Activated CD4-positive, alpha-beta memory T cell treated with anti-CD3 and anti-CD28 coated beads for 36 hours (primary cell): ENCODE data around the gene SLITRK1. TPM values are rescaled to one million over a fixed set of nuclear protein-coding genes. Genes with fewer than 3 reads are reported as not detected.
A peak's percentile ranks its signal among the peaks of the same experiment; 100 is the strongest.

Experiments
- CTCF ChIA-PET: fragments of 350-600 bp; sonication (Branson Sonifier 250); formaldehyde crosslinking; loops from one replicate; lab custom pipeline; 2021; ENCODE audit warnings: antibody characterized with exemption, inconsistent platforms; lab: Charles Lee
- POLR2A ChIA-PET: fragments of 350-600 bp; sonication (Branson Sonifier 250); formaldehyde crosslinking; loops from one replicate; lab custom pipeline; 2021; ENCODE audit warnings: antibody characterized with exemption; lab: Charles Lee
- DNase-seq: peaks from one replicate; pipeline ENCODE4 v3.0.0-alpha.2; 2020
- H3K27ac Mint-ChIP-seq: one replicate; pipeline ENCODE4 v1.8.0; 2021; ENCODE audit warnings: mixed read lengths
- H3K27me3 Mint-ChIP-seq: one replicate; pipeline ENCODE4 v1.8.0; 2021; ENCODE audit warnings: mixed read lengths
- H3K36me3 Mint-ChIP-seq: one replicate; pipeline ENCODE4 v1.8.0; 2021; ENCODE audit warnings: mixed read lengths
- H3K4me1 Mint-ChIP-seq: one replicate; pipeline ENCODE4 v1.8.0; 2021; ENCODE audit warnings: low read depth, mixed read lengths
- H3K4me3 Mint-ChIP-seq: one replicate; pipeline ENCODE4 v1.8.0; 2021; ENCODE audit warnings: mild to moderate bottlenecking, mixed read lengths
- H3K9me3 Mint-ChIP-seq: one replicate; pipeline ENCODE4 v1.8.0; 2021; ENCODE audit warnings: mixed read lengths
- intact Hi-C: fragments of 100-400 bp; cut with micrococcal nuclease; formaldehyde crosslinking; loops from one replicate; pipeline ENCODE4 v1.15.1; 2023
- total RNA-seq, 2 experiments: library from RNA; stranded (reverse); gene quantifications; one replicate each; pipeline ENCODE4 v1.2.3, GENCODE V29; 2021

SLITRK1 gene
- total RNA-seq, 2 experiments from 2014 or later = not detected

DNA sequence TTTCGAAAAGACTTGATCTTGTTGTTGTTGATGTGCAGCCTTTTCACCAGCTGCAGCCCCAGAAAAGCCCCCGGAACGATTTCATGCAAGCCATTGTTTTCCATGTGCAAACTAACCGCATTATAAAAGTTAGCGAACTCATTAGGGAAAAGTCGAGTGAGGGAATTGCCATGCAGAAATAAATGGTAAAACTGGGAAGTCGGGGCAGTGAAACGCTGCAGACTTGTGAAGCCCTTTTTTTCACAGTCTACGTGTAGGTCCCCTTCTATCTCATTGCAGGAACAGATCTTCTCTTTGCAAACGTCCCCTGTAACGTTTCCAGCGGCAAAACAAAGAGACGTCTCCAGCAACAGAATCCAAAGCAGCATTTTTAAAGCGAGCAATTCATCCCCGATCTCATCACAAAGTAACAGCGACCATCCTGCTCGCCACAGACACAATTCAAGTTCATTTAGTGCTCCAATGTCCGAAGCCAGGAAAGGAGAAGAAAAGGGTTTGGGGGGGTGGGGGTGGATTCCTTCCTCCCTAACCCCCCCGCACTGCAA is 1.1 kb downstream of the SLITRK1 start:
- Mint-ChIP-seq H3K4me1 (peaks cover 18% of the 10 kb centered on the region), H3K27ac (no peak overlapping the region), H3K4me3 (no peak overlapping the region), H3K27me3 (peaks cover 57% of the 10 kb centered on the region), H3K9me3 (no peaks in the 10 kb centered on the region), H3K36me3 (no peaks in the 10 kb centered on the region)
- ChIA-PET POLR2A (no interaction called here), CTCF (no interaction called here)
- DNase-seq = no peak
- intact Hi-C loops = no loop called here

DNA sequence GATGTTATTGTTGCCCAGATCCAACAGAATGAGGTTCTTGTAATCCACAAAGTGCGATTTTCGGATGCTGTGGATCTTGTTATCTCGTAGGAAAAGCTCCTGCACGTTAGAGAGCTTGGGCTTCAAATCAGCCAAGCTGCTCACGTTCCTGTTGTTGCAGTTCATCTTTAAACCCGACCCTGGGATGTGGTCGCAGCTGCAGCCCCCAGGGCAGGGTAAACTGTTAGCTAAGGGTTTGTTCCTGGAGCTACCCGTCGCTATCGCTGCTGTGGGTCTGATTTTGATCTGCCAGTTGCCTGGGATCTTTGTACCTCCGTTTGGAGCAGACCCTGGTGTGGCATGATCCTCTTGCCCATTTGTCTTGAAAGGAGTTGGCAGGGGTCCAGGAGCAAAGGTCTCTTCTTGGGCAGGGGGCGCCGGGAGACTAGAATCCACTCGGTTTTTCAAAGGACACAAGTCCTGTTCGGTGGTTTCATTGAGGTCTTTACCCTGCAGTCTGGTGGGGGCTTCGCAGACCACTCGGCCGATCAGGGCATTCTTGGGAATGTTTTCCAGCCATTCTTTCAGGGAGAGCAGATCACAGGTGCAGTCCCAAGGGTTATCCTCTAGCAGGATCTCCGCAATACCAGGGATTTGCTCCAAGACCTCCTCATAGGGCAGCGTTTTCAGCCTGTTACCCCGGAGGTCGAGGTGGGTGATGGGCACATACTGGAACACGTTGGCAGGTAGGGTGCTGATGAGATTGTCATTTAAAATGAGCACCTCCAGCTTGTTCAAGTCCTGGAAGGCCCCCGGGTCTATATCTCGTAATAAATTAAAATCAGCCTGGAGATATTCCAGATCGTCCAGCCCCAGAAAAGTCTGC is 1.8 kb downstream of the SLITRK1 start:
- intact Hi-C loops = no loop called here
- no peak overlapping the region for H3K4me3 Mint-ChIP-seq
- H3K9me3 Mint-ChIP-seq = no peaks in the 10 kb centered on the region
- ChIA-PET CTCF (no interaction called here), POLR2A (no interaction called here)
- peaks cover 18% of the 10 kb centered on the region for H3K4me1 Mint-ChIP-seq
- no peak overlapping the region for H3K27ac Mint-ChIP-seq
- DNase-seq = no peak
- H3K27me3 Mint-ChIP-seq = peaks cover 57% of the 10 kb centered on the region
- no peaks in the 10 kb centered on the region for H3K36me3 Mint-ChIP-seq

GRCh38 chr13:83879431-83880171 is 2.7 kb downstream of the SLITRK1 start:
- peak; percentile 20 for DNase-seq
- Mint-ChIP-seq H3K4me1 (peaks cover 18% of the 10 kb centered on the region), H3K27ac (no peak overlapping the region), H3K9me3 (no peaks in the 10 kb centered on the region), H3K27me3 (peaks cover 54% of the 10 kb centered on the region), H3K36me3 (no peaks in the 10 kb centered on the region), H3K4me3 (no peak overlapping the region)
- CTCF ChIA-PET = no interaction called here
- intact Hi-C loops = no loop called here
- POLR2A ChIA-PET = no interaction called here

GRCh38 chr13:83878691-83879430 is 3.4 kb downstream of the SLITRK1 start:
- intact Hi-C loops = no loop called here
- no peaks in the 10 kb centered on the region for H3K36me3 Mint-ChIP-seq
- ChIA-PET POLR2A (no interaction called here), CTCF (no interaction called here)
- no peak overlapping the region for H3K27ac Mint-ChIP-seq
- DNase-seq = no peak
- H3K27me3 Mint-ChIP-seq = peaks cover 52% of the 10 kb centered on the region
- no peak overlapping the region for H3K4me3 Mint-ChIP-seq
- peaks cover 18% of the 10 kb centered on the region for H3K4me1 Mint-ChIP-seq
- no peaks in the 10 kb centered on the region for H3K9me3 Mint-ChIP-seq

GRCh38 chr13:83877651-83878355 is 4.5 kb downstream of the SLITRK1 start:
- Mint-ChIP-seq H3K36me3 (no peaks in the 10 kb centered on the region), H3K4me1 (peaks cover 18% of the 10 kb centered on the region), H3K27me3 (peaks cover 46% of the 10 kb centered on the region), H3K27ac (no peak overlapping the region), H3K4me3 (no peak overlapping the region), H3K9me3 (no peaks in the 10 kb centered on the region)
- CTCF ChIA-PET = no interaction called here
- intact Hi-C loops = no loop called here
- POLR2A ChIA-PET = no interaction called here
- no peak for DNase-seq

DNA sequence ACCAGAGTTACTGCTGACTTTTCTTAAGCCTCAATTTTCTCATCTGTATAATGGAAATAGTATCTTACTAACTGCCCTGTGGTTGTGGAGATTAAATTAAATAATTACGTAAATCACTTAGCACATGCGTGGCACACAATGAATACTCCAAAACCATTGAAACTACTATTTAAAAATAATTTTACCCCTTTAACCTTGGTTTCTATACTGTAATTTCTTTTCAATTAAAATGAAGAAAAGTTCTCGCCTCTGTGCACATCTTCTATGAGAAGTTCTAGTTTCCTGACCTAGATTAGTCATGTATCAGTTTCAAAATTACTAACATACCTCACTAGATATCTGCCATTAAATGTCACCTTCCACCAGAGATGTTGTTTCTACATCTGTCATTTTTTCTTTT is 5.7 kb downstream of the SLITRK1 start:
- H3K27me3 Mint-ChIP-seq = peaks cover 36% of the 10 kb centered on the region
- no peak for DNase-seq
- H3K4me1 Mint-ChIP-seq = peaks cover 14% of the 10 kb centered on the region
- H3K36me3 Mint-ChIP-seq = no peaks in the 10 kb centered on the region
- H3K27ac Mint-ChIP-seq = no peak overlapping the region
- POLR2A ChIA-PET = no interaction called here
- intact Hi-C loops = no loop called here
- CTCF ChIA-PET = no interaction called here
- no peaks in the 10 kb centered on the region for H3K9me3 Mint-ChIP-seq
- H3K4me3 Mint-ChIP-seq = no peak overlapping the region

- Mint-ChIP-seq H3K4me3 (no peak overlapping the region), H3K27me3 (no peaks in the 10 kb centered on the region), H3K9me3 (no peaks in the 10 kb centered on the region), H3K36me3 (no peaks in the 10 kb centered on the region), H3K4me1 (no peaks in the 10 kb centered on the region), H3K27ac (no peak overlapping the region)
- DNase-seq = no peak
- ChIA-PET POLR2A (no interaction called here), CTCF (no interaction called here)
- intact Hi-C loops = no loop called here
Measured at GRCh38 chr13:83867708-83868107, 14.6 kb downstream of the SLITRK1 start.

DNA sequence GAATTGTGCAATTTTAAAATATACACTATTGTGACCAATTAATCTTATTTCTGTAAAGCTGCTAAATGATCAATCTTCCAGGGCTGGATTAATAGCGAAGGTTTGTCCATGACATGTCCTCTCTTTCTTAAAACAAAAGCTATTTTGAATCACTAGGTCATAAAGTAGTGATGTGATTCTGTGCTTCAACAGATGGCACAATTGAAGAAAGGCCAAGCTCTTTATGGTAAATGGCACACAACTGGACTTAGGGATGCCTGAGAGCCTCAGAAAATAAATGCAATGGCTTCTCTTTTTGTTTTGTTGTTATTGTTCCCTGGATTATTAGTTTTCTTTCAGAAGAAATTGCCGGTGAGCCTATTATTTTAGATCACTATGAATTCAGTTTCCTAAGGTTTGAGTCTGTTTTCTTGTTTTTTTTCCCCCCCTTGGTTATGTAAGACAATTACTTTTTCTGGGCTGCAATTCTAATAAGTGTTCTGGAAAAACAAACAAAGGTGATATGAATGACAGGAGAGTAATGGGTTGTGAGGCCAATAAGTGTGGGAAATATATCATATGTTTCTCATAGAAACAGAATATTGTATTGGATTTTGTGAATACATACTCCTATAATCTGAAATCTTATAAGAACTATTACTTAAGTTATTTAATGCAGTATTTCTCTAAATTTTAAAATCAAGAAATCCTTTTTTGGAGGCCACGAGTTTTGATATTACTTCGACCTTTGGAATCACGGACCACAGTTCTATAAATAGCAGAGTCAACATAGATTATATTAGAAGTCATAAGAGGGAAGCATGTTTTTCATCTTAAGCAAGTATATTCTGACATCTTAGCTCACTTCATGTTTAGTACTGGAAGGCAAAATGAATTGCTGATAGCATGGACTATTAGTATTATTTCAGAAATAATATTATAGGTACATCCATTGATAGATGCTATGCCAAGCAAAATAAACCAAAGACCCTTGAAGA is 16.8 kb downstream of the SLITRK1 start:
- no peaks in the 10 kb centered on the region for H3K27me3 Mint-ChIP-seq
- ChIA-PET CTCF (no interaction called here), POLR2A (interaction anchor here (0.6 kb wide), 1 partner anchor 570 kb away, joined by 4 read pairs; no protein-coding TSS in a partner anchor)
- H3K4me1 Mint-ChIP-seq = no peaks in the 10 kb centered on the region
- H3K4me3 Mint-ChIP-seq = no peak overlapping the region
- intact Hi-C loops = no loop called here
- no peaks in the 10 kb centered on the region for H3K9me3 Mint-ChIP-seq
- no peak for DNase-seq
- no peak overlapping the region for H3K27ac Mint-ChIP-seq
- H3K36me3 Mint-ChIP-seq = no peaks in the 10 kb centered on the region

- intact Hi-C loops = no loop called here
- Mint-ChIP-seq H3K27ac (no peak overlapping the region), H3K36me3 (no peaks in the 10 kb centered on the region), H3K4me1 (no peaks in the 10 kb centered on the region), H3K27me3 (no peaks in the 10 kb centered on the region), H3K4me3 (no peak overlapping the region), H3K9me3 (no peaks in the 10 kb centered on the region)
- ChIA-PET POLR2A (no interaction called here), CTCF (no interaction called here)
- no peak for DNase-seq
Measured at GRCh38 chr13:83853771-83854170, 28.5 kb downstream of the SLITRK1 start.

- CTCF ChIA-PET = no interaction called here
Measured at GRCh38 chr13:83845106-83845505, 37.2 kb downstream of the SLITRK1 start.

GRCh38 chr13:83839146-83839545 is 43.1 kb downstream of the SLITRK1 start:
- ChIA-PET POLR2A (no interaction called here), CTCF (no interaction called here)
- Mint-ChIP-seq H3K27me3 (no peaks in the 10 kb centered on the region), H3K4me1 (no peaks in the 10 kb centered on the region), H3K9me3 (no peaks in the 10 kb centered on the region), H3K36me3 (no peaks in the 10 kb centered on the region), H3K27ac (no peak overlapping the region), H3K4me3 (no peak overlapping the region)
- DNase-seq = no peak
- intact Hi-C loops = no loop called here

More at GRCh38 chr13:83845106-83845505, 37.2 kb downstream of the SLITRK1 start:
- Mint-ChIP-seq H3K9me3 (no peaks in the 10 kb centered on the region), H3K27me3 (no peaks in the 10 kb centered on the region), H3K4me3 (no peak overlapping the region), H3K4me1 (no peaks in the 10 kb centered on the region), H3K27ac (no peak overlapping the region), H3K36me3 (no peaks in the 10 kb centered on the region)
- intact Hi-C loops = no loop called here
- DNase-seq = no peak
- POLR2A ChIA-PET = no interaction called here
